Endometrium (tissue), 2 donors: ENCODE data around the gene ATP2A2.
"Not testable (repeated sequence)": the region's sequence is repeated elsewhere in the genome, so short reads cannot be mapped to it uniquely, and the experiment has no call there.

Source experiments
- FAIRE-seq: peaks from 2 replicates; lab custom pipeline; 2012; peaks lifted over from hg19 to GRCh38; lab: Jason Lieb, UNC
- donor health status: control.
- donor health status: control.

The ATP2A2 gene

GRCh38 chr12:110280779-110281548, at the start of gene ATP2A2:
TSS of gene ATP2A2 (plus strand) at chr12:110281247. CDS start at chr12:110281790, 543 bp downstream.
- no peak for FAIRE-seq

- no peak for FAIRE-seq
These were observed 47.7 kb upstream of the ATP2A2 start for GRCh38 chr12:110233212-110233903.

- no peak for FAIRE-seq
These were observed 46.7 kb upstream of the ATP2A2 start for GRCh38 chr12:110234331-110234751.

- peak; percentile 84 for FAIRE-seq
These were observed 46.3 kb upstream of the ATP2A2 start for GRCh38 chr12:110234755-110235154.

GRCh38 chr12:110235383-110235782, 45.7 kb upstream of the ATP2A2 start:
- FAIRE-seq: no peak

- FAIRE-seq: no peak
These were observed 37.8 kb upstream of the ATP2A2 start for GRCh38 chr12:110243227-110243626.

- FAIRE-seq: no peak
These were observed 36.7 kb upstream of the ATP2A2 start for GRCh38 chr12:110244372-110244771.

GRCh38 chr12:110244829-110245228, 36.2 kb upstream of the ATP2A2 start:
- FAIRE-seq: no peak

GRCh38 chr12:110245369-110245772, 35.7 kb upstream of the ATP2A2 start:
- no peak for FAIRE-seq

GRCh38 chr12:110246636-110247339, 34.3 kb upstream of the ATP2A2 start:
- FAIRE-seq: no peak

- FAIRE-seq: no peak
These were observed 33.5 kb upstream of the ATP2A2 start for GRCh38 chr12:110247340-110248095.

- no peak for FAIRE-seq
These were observed 33.0 kb upstream of the ATP2A2 start for GRCh38 chr12:110248096-110248447.

- FAIRE-seq: no peak
These were observed 31.9 kb upstream of the ATP2A2 start for GRCh38 chr12:110249105-110249504.

GRCh38 chr12:110249716-110250225, 31.3 kb upstream of the ATP2A2 start:
- FAIRE-seq: no peak

GRCh38 chr12:110251381-110251780, 29.7 kb upstream of the ATP2A2 start:
- FAIRE-seq: no peak

- no peak for FAIRE-seq
These were observed 28.3 kb upstream of the ATP2A2 start for GRCh38 chr12:110252716-110253115.

- FAIRE-seq: no peak
These were observed 27.9 kb upstream of the ATP2A2 start for GRCh38 chr12:110253176-110253575.

GRCh38 chr12:110254971-110255540, 26.0 kb upstream of the ATP2A2 start:
- FAIRE-seq: no peak

- not testable (repeated sequence) for FAIRE-seq
These were observed 25.1 kb upstream of the ATP2A2 start for GRCh38 chr12:110255890-110256456.

- FAIRE-seq: no peak
These were observed 24.1 kb upstream of the ATP2A2 start for GRCh38 chr12:110256780-110257431.

- no peak for FAIRE-seq
These were observed 22.6 kb upstream of the ATP2A2 start for GRCh38 chr12:110258466-110258865.
